A204.1 (cell line): ENCODE measurements around the gene RAMP3.
"Not testable (repeated sequence)": the region's sequence is repeated elsewhere in the genome, so short reads cannot be mapped to it uniquely, and the experiment has no call there.

ENCODE experiments used
- FAIRE-seq: peaks from 2 replicates; lab custom pipeline; 2012; peaks lifted over from hg19 to GRCh38; lab: Jason Lieb, UNC

Gene RAMP3

GRCh38 chr7:45157286-45157652 is 322 bp upstream of the RAMP3 start:
- FAIRE-seq = no peak

- no peak for FAIRE-seq
These were observed 880 bp downstream of the RAMP3 start for GRCh38 chr7:45158471-45158870.

DNA sequence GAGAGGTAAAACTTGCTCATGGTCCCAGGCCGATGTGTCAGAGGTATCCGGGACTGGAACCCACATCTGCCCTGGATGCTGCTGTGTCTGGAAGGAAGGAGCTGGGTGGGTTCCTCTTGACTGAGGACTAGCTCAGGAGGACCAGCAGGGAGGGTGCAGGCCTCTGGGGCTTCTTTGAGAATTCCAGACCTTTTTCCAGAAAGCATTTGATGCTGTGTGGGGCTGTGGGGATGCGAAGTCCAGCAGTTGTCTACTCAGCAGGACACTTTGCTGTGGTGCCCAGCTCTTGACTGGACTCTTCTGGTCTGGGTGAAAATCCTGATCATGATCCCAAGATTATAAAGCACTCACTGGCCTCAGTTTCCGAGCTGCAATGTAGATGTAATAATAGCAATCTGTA is 1.7 kb downstream of the RAMP3 start:
- no peak for FAIRE-seq

DNA sequence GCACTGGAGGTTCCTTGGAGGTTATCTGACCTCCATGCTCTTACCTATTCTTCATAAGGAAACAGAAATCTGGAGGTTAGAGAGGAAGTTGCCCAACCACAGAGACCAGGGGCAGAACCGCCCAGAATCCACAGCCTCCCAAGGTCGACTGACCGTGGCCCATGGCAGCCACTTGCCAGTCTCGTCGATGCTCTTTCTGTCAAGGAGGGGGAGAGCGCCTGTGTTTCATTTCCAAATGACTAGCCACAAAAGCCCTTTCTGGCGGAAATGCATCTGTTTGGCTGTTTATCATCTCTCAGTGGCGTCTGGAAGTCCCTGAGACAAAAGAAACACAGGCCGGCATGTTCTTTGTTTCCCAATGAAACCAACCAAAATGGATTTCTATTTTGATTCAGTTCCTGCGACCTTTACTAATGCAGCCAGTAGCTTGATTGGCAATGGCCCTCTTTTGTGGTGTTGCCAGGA is 2.9 kb downstream of the RAMP3 start:
- no peak for FAIRE-seq

- no peak for FAIRE-seq
These were observed 3.5 kb downstream of the RAMP3 start for GRCh38 chr7:45161138-45161537.

DNA sequence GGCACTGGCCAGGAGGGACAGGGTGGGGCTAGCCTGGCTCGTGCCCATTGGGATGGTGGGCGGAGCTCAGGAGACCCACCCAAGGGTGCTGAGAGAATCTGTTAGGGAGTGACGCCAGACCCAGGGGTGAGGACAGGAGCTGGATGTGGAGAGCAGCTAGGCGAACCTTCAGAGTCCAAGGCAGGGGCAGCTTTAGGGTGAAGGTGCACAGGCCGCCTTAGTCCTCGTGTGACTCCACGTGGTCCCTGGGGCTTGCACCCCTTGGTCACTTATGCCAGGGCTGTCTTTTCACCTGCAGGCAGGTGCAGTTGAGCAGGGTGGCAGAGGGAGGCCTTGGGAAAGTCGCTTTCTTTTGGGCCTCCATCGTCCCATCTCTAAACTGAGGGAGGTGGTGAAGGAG is 4.3 kb downstream of the RAMP3 start:
- no peak for FAIRE-seq

DNA sequence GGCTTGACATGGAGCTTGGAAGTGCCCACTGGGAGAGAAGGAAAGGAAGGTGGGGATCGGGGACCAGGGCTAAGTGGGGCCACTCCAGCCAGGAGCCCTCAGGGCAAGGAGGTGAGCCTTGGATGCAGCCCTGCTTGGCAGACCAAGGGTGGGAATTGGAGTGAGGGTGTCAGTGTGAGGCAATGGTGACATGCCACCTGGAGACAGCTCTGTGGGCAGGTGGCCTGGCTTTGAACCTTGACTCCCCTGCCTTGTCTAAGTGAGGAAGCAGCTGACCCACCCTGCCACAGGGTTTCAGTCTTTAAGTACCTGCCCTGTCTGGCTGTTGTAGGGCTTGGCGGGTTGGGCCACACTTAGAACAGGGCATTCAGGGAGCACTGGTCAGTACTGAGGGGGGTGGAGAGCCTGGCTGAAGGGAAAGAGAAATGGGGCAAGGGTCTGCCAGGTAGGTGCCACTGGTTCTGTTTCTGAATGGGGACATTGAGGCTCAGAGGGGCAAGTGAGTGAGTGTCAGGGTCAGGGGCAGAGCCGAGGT is 4.8 kb downstream of the RAMP3 start:
- no peak for FAIRE-seq

- FAIRE-seq = no peak
These were observed 5.5 kb downstream of the RAMP3 start for GRCh38 chr7:45162943-45163691.

DNA sequence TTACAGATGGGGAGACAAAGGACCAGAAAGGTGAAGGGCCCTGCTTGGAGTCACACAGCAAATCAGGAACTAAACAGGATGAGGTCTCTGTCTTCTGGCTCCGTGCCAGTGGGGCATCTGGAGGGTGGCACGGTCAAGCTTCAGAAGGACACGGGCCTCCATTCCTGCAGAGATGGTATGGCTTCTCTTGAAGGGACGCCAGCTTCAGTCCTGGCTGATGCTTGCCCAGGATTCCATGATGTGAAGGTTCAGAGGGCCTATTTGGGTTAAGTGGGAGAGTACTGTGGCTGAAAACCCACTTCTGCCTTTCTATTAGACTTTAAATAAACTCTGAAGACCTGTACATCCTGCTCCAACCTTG is 6.1 kb downstream of the RAMP3 start:
- no peak for FAIRE-seq

GRCh38 chr7:45164271-45164670 is 6.7 kb downstream of the RAMP3 start:
- not testable (repeated sequence) for FAIRE-seq

DNA sequence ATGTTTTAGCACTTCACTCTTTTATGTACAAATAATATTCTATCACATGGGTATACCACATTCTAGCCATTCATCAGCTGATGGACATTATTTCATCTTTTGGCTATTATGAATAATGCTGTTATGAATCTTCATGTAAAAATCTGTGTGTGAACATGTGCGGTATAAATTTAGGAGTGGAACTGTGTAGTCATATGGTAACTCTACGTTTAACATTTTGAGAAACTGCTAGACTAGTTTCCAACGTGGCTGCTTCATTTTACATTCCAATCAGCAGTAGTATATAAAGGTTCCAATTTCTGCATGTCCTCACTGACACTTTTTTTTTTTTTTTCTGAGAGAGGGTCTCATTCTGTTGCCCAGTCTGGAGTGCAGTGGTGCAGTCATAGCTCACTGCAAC is 8.3 kb downstream of the RAMP3 start:
- FAIRE-seq = no peak

GRCh38 chr7:45171946-45172345 is 14.4 kb downstream of the RAMP3 start:
- no peak for FAIRE-seq

DNA sequence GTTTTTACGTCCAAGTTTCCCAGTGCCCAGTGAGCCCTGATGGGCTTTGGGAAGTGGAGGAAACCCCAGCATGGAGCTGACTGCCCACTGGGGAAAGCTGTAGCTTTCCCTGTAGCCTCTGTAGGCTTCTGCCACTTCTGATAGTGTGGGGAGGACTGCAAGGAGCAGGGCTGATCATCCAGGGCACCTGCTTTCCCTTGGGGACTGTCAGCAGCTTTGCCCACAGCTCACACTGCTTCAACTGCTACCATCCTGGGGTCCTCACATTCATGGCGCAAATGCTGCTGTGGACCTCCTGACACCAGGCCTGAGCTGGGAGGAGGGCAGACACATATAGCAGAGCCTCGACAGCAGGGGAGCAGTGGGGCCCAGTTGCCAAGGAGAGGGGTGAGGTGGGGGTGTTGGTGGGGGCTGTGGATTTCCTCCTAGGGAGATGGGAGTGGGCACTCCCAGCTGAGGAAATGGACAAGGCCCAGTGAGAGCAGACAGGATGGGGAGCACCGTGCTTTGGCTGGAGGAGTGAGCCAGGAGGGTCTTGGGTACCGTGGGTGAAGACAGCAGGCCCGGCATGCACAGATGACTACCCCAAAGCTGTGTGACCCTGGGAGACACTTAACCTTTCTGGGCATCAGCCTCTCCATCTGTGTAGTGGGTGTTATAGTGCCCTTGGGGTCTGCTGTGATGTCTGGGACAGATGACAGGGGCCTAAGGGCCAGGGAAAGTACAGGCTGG is 16.2 kb downstream of the RAMP3 start:
- no peak for FAIRE-seq

- no peak for FAIRE-seq
These were observed 16.7 kb downstream of the RAMP3 start for GRCh38 chr7:45174328-45174610.

DNA sequence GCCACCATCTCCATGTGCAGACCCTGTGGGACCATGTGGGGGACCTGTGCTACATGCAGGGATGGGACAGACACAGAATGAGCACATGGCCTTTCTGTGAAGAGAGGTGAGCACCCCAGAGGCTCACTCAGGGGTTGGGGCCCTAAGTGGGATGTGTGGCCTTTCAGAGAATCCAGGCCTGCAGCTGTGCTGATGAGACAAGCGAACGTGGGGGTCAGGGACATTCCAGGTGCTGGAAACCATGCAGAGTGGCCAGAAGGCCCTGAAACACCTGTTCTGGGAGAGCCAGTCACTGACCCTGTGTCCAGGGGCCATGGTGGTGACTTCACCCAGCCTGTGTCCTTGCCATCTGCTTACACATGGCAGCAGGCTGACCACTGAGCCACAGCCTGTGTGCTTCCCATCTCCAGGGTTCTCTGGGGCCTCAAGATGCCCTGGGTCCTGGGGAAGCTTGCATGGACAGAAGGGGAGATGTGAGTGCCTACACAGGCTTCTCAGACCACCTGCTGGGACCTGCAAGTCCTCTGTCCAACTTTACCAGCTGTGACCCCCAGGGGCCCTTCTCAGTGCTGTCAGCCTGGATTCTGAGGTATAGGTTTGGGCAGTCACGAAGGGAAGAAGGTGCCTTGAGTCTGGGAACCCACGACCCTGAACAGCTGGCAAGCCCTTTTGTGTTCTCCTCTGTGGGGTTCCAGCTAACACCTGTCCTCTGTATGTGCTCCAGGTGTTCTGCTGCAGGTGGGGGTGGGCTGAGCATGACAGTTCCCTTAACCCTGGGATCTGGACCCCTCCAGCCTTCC is 17.6 kb downstream of the RAMP3 start:
- FAIRE-seq = no peak

GRCh38 chr7:45176091-45176490 is 18.5 kb downstream of the RAMP3 start:
- FAIRE-seq = no peak

DNA sequence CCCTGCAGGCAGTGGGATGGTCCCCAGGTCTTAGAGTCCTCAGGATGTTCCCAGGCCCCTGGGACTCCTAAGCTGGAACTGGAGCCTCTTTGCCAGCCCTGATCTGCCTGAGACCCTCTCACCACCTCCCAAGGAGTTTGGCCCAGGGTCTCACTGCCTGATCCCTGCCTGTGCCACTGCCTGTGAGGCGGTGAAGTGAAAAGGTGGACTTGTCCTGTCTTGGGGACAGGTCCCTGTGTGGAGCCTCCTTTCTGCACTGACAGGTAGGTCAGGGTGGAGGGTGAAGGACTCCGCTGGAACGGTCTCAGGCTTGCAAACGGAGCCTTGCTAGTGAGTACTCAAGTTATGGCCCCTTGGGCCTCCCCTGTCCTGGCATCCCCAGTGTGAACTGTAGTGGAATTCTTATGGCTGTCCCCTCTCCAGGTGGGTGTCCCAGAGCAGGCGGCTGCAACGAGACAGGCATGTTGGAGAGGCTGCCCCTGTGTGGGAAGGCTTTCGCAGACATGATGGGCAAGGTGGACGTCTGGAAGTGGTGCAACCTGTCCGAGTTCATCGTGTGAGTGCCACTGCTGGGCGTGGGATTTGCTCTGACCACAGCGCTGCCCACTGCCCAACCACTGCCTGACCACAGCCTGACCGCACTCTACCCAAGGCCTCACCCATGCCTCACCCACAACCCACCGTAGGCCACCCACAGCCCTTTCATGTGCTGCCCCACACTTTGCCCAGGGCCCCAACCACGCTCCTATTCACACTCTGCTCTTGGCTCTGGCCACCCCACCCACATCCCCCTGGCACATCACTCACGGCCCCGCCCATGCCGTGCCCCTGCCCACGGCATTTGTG is 19.5 kb downstream of the RAMP3 start:
- no peak for FAIRE-seq

DNA sequence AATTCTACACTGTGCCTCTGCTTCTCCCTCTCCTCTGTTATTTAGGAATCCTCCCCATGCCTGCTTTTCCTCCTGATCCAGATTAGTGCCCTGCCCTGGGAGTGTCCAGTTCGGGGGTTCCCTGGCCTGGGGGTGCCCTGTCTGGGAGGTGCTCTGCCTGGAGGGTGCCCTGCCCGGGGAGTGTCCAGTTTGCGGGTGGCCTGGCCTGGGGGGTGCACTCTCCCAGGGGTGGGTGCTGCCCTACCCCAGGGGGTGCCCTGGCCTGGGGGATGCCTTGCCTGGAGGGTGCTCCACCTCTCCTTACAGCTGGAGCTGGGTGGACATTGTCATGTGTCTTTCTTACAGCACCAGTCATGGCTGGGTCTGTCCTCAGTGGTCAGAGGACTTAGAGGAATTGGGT is 20.2 kb downstream of the RAMP3 start:
- no peak for FAIRE-seq

DNA sequence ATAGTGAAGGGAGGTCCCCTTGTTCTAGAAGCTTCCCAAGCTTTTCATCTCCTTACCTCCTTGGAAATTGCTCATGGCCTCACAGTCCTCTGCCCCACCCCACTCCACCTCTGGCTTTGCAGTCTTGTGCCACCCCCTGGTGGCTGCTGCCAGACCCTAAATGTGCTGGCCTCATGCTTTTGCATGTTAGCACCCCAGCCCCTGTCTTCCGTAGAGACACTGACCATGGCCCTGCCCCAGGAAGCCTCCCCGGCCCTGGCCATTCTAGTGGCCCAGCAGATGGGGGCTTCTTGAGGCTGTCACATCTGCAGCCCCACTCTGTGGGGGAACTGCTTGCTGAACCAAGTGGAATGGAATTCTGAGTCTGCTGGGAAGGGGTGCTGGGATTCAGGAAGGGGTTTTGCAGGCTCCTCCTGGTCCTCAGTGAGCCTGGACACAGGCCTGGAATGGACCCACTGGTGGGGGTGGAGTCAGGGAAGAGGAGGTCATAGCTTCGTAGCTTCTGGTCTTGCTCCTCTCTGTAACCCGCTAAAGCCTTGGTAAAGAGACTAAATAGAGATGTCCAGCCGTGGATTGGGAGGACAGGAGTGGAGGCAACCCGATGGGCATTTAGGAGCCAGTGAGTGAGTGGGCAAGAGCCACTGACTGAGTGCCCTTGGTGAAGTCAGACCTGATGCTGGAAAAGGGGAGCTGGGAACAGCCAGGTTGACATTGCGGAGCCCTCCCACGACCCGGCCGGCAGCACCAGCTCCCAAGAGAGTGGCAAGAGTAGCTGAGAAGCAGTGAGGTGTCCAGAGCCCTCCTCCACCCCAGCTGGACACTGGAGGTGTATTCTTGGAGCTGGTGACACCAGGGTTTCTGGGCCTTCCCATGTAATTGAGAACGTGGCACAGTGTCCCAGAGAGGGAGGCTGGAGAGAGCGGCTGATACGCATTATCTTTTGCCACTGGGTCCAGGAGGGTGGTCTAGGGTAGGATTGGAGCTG is 20.9 kb downstream of the RAMP3 start:
- FAIRE-seq = no peak

DNA sequence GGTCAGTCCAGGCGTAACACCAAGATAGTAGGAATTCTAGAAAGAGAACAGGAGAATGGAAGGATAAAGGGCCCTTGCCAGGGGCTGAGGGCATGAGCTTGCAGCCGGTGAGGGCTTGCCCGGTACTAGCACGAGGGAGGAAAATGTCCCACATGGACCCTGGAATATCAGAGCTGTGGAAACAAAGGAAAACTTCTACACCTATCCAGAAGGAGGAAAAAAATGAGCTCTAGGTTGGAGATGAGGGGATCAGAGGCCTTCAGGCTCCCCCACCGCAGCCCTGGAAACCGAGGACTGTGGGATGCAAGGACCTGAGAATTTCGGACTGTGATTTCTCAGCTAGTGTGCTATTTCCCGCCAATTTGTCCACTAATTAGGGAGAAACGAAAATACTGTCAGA is 22.1 kb downstream of the RAMP3 start:
- FAIRE-seq = no peak
